A673 (cell line): ENCODE measurements around the gene TRIM56.

ENCODE experiments used
- CTCF ChIP-seq: fragments of 300-800, 200-600 bp; sonication (generic); conservative IDR thresholded peaks from 2 replicates; pipeline ENCODE4 v1.5.1; 2017; ENCODE audit warnings: low read depth, mild to moderate bottlenecking, antibody characterized with exemption, low read length, moderate library complexity, mixed read lengths
- EZH2 ChIP-seq: fragments of 200-600 bp; sonication (generic); IDR thresholded peaks from 2 replicates; pipeline ENCODE4 v1.6.1; 2017; ENCODE audit warnings: borderline replicate concordance, low read depth, mild to moderate bottlenecking, mixed read lengths, antibody characterized with exemption, low read length; ENCODE audit not compliant: poor library complexity, severe bottlenecking

DNA sequence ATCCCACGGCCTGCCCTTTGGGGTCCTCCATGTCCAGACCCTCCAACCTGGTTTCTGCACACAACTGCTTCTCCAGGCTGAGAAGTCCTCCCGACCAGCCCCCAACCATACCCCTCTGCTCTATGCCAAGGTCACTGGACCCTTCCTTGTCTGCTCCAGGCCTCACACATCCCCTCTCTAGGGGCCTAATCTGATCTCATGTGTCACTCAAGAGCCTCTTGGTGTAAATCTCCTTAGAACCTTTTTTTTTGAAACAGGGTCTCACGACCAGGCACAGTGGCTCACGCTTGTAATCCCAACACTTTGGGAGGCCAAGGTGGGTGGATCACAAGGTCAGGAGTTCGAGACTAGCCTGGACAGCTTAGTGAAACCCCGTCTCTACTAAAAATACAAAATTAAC, 24.1 kb downstream of the TRIM56 start:
- TF ChIP-seq CTCF (no peak), EZH2 (no peak)
